GM19099 (cell line): ENCODE measurements around the gene XXYLT1.

ENCODE experiments used
- POLR2A ChIP-seq: IDR thresholded peaks from 3 replicates; pipeline ENCODE4 v1.6.1; 2011; ENCODE audit warnings: low read depth; ENCODE audit not compliant: insufficient read length; ENCODE audit errors: extremely low read depth

The XXYLT1 gene

GRCh38 chr3:195122261-195122660, 148.7 kb downstream of the XXYLT1 start:
- TF ChIP-seq POLR2A = no peak

- no peak for TF ChIP-seq POLR2A
Measured at GRCh38 chr3:195120267-195120601, 150.7 kb downstream of the XXYLT1 start.

- TF ChIP-seq POLR2A = no peak
Measured at GRCh38 chr3:195119461-195120266, 151.3 kb downstream of the XXYLT1 start.

- TF ChIP-seq POLR2A = no peak
Measured at GRCh38 chr3:195118671-195119070, 152.3 kb downstream of the XXYLT1 start.

- TF ChIP-seq POLR2A = no peak
Measured at GRCh38 chr3:195117978-195118581, 152.9 kb downstream of the XXYLT1 start.

- TF ChIP-seq POLR2A = no peak
Measured at GRCh38 chr3:195116407-195117185, 154.4 kb downstream of the XXYLT1 start.

GRCh38 chr3:195115600-195116406, 155.2 kb downstream of the XXYLT1 start:
- no peak for TF ChIP-seq POLR2A

- no peak for TF ChIP-seq POLR2A
Measured at GRCh38 chr3:195114786-195115599, 156.0 kb downstream of the XXYLT1 start.

- no peak for TF ChIP-seq POLR2A
Measured at GRCh38 chr3:195113536-195114425, 157.2 kb downstream of the XXYLT1 start.

- TF ChIP-seq POLR2A = no peak
Measured at GRCh38 chr3:195113048-195113447, 157.9 kb downstream of the XXYLT1 start.

- no peak for TF ChIP-seq POLR2A
Measured at GRCh38 chr3:195112361-195112791, 158.6 kb downstream of the XXYLT1 start.

GRCh38 chr3:195111766-195112165, 159.2 kb downstream of the XXYLT1 start:
- no peak for TF ChIP-seq POLR2A

- TF ChIP-seq POLR2A = no peak
Measured at GRCh38 chr3:195111319-195111705, 159.6 kb downstream of the XXYLT1 start.

GRCh38 chr3:195110647-195111318, 160.2 kb downstream of the XXYLT1 start:
- TF ChIP-seq POLR2A = no peak
